NCI-H146 treated with DMSO at 0.1 percent for 48 hours (cell line): ENCODE measurements around the gene FDXACB1.
A peak's percentile ranks its signal among the peaks of the same experiment; 100 is the strongest.

Source experiments
- DNase-seq: peaks from one replicate; lab custom pipeline; 2025; ENCODE audit not compliant: unreplicated experiment; lab: John Stamatoyannopoulos, UW

FDXACB1 gene

DNA sequence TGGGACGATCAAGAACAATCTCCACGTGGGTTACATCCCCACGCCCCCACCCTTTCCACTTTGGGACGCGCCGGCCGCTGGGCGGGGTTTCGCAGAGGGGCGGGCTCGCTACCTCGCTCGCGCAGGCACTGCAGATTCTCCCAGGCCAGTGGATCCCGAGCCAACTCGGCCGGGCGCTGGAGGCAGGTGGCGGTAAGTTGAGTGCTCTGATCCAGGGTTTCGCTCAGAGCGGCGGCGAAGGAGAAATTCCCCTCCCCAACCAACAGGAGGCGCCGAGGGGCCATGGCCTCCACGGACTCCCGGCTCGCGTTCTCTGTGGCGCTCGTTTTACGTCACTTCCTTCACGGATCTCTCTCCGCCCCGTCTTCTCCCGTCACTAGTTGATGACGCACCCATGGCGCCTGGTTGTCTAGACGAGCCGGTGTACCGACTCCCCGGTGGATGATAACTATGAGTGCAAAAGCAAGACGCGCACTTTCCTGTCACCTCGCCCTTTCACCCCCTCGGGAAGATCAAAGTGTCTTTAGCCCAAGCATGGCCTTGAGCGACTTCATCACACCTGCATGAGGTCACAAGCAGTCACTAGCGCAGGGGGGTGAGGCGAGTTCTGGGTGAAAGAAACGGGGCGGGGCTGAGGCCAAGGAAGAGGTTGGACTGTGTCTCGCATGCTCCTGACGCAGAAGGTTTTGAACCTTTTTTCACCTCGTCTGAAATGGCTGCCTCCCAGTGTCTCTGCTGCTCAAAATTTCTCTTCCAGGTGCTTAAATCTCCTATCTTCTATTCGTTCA is at the start of gene FDXACB1, which contains the start of gene CFAP68:
TSS of gene FDXACB1 (minus strand) at position 317 of the 788 bp plus-strand sequence. CDS start at position 284, 33 bp downstream.
TSS of gene CFAP68 (plus strand) at position 693 of the 788 bp plus-strand sequence. CDS start at position 713, 20 bp downstream.
- peak; percentile 97 for DNase-seq

GRCh38 chr11:111926505-111927391 is 47.8 kb upstream of the FDXACB1 start:
- DNase-seq = peak; percentile 91

DNA sequence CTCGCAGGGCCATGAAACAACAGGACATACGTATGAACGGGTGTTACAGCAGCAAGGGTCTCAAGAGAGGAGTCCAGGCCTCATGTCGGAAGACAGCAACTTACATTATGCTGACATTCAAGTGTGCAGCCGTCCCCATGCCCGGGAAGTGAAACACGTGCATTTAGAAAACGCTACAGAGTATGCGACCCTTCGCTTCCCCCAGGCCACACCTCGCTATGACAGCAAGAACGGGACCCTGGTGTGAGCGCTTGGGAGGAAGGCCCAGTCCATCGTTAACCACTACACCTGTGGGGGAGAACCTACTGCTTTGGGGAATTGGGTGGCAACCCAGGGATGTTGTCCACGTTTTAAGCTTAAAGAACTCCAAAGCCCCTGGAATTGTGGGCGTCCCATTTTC is 47.0 kb upstream of the FDXACB1 start:
- no peak for DNase-seq

- DNase-seq = no peak
Observed at GRCh38 chr11:111923951-111924350, 45.0 kb upstream of the FDXACB1 start.

DNA sequence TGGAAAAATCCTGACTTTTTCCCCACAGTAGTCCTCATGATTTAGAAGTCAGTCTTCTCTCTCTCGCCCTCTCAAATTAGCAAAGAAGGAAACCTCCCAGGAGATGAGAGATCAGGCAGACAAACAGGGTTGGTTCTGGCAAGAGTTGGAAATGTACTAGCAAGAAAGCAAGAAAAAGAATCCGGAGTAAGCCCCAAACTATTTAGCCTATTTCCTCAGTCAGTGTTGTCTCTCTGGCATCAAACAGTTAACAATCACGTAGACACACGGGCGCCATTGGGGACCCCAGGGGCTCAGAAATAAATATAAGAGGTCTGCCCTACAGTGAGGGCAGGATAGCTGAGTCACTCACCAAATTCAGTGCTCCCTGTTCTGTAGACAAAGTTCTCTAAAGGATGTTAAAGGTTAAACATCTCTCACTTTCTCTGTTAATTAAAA is 44.4 kb upstream of the FDXACB1 start:
- no peak for DNase-seq

DNA sequence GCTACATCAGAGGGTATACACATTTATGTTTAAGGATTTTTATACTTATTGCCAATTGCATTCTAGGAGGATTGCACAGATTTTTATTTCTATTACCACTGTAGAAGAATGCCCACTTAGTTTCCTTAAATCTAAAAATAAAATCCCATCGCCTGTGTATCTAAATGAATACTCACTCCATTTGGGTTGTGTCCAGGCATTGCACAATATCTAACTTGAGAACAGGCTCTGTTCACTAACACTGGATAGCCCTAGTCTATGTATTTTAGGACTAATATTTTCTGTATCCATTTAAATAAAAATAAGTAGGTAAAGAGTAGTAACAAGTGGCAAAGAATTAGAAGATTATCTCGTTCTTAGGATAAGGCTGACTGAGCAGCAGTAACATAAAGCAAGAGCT is 43.8 kb upstream of the FDXACB1 start:
- no peak for DNase-seq

- DNase-seq = no peak
Observed at GRCh38 chr11:111921541-111922230, 42.7 kb upstream of the FDXACB1 start.

- DNase-seq = no peak
Observed at GRCh38 chr11:111920908-111921307, 41.9 kb upstream of the FDXACB1 start.

- DNase-seq = peak; percentile 91
Observed at GRCh38 chr11:111918390-111919256, 39.7 kb upstream of the FDXACB1 start, which contains the start of gene C11orf52. TSS of gene C11orf52 (plus strand) at chr11:111918913. CDS start at chr11:111918973, 60 bp downstream.

DNA sequence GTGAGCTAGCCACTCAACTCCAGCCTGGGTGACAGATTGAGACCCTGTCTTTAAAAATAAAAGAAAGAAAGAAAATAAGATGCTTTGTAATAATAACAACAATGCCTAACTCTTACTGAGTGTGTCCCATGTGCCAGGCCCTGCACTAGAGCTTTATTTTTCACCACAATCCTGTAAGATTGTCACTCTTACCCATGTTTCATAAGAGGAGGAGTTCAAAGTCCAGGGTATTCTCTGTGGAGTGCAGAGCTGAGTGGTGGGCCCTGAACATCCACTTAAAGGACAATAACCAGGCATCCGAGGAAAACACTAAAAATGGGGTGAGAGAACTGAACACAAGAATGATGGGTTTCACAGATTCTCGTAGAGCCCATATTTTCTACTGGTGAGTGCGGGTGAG is 38.8 kb upstream of the FDXACB1 start:
- no peak for DNase-seq

DNA sequence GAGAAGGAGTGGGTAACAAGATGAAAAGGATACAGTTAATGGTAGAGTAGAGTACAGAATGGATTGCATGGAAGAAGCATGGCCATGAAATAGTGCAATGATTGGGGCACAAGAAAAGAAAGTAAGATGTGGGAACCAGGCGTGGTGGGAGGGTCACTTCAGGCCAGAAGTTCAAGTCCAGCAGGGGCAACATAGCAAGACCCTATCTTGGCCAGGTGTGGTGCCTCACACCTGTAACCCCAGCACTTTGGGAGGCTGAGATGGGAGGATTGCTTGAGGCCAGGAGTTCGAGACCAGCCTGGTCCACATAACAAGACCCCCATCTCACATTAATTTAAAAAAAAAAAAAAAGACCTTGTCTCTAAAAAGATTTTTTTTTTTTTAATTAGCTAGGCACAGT is 38.3 kb upstream of the FDXACB1 start:
- DNase-seq = no peak

DNA sequence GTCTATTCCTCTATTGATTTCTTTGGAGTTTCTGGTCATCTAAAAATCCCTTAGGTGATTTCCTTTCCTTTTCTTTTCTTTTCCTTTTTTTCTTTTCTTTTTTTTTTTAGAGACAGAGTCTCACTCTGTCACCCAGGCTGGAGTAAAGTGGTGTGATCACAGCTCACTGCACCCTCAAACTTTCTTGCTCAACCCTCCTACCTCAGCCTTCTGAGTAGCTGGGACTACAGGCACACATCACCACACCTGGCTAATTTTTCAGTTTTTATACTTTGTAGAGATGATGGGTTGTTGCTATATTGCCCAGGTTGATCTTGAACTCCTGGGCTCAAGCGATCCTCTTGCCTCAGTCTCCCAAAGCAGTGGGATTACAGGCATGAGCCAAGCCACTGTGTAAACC is 37.8 kb upstream of the FDXACB1 start:
- DNase-seq = no peak

GRCh38 chr11:111913997-111914396 is 35.0 kb upstream of the FDXACB1 start:
- no peak for DNase-seq

GRCh38 chr11:111913031-111913861 is 34.3 kb upstream of the FDXACB1 start:
- no peak for DNase-seq

- no peak for DNase-seq
Observed at GRCh38 chr11:111912535-111912934, 33.6 kb upstream of the FDXACB1 start, which contains the start of gene HSPB2. TSS of gene HSPB2 (plus strand) at chr11:111912734. CDS start at chr11:111912830, 96 bp downstream.

GRCh38 chr11:111911563-111912401 is 32.8 kb upstream of the FDXACB1 start, which contains the start of gene CRYAB:
TSS of gene CRYAB (minus strand) at chr11:111911770. CDS start at chr11:111911724, 46 bp downstream.
- no peak for DNase-seq

DNA sequence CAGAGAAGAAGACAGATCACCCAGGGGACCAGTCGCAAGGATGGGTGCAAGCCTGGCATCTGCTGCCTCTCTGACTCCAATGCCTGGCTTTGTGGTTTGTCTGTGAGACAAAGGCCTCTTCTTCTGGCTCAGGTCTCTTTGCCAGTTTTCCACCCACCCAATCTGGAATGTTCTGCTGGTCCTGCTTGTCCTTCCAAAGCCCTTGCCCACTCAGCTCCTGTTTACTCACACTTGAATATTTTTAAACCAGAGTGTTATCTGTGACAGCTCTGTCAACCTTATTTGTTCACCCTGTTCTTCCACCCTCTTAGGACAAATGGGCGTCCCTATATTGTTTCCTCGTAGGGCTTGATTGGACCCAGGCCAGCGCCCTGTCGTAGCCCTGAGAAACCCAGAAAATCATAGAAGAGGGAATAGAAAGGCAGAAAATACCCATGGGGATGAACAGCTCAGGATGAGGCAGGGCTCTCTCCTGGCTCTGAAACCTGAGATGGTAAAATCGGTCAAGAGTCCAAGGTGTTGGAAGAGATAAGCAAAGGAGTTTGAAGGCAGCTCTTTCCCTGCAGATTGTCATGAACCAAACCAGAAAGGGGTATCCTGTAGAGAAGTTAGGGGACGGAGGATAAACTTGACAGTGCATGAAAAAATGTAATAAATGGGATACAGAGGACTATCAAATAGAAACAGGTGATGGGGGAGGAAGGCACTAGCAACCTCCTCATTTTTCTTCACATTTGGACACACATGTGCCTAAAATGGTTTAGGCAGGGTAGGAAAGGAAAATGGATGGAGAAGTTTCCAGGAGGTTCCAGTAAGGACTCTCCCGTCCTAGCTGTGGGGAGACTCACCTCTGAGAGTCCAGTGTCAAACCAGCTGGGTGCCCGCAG is 32.0 kb upstream of the FDXACB1 start:
- no peak for DNase-seq
